GM19395 (cell line): ENCODE measurements around the gene STARD3NL.
"Not testable (repeated sequence)": the region's sequence is repeated elsewhere in the genome, so short reads cannot be mapped to it uniquely, and the experiment has no call there.

Experiments
- ATAC-seq: cut with Tn5 transposase; IDR thresholded peaks from one replicate; pipeline ENCODE4 v1.9.1; 2021; ENCODE audit warnings: mild to moderate bottlenecking, moderate library complexity; ENCODE audit not compliant: unreplicated experiment

Gene STARD3NL

DNA sequence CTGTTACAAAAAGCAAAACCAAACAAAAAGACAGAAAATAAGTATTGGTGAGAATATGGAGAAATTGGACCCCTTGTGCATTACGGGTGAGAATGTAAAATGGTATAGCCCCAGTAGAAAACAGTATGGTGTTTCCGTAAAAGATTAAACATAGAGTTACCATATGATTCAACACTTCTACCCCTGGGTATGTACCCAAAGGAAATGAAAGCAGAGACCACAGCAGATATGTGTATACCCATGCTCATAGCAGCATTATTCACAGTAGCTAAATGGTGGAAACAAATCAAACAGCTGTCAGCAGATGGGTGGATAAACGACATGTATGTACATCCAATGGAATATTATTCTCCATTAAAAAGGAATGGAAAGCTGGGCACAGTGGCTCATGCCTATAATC, 42.4 kb downstream of the STARD3NL start:
- ATAC-seq: no peak

DNA sequence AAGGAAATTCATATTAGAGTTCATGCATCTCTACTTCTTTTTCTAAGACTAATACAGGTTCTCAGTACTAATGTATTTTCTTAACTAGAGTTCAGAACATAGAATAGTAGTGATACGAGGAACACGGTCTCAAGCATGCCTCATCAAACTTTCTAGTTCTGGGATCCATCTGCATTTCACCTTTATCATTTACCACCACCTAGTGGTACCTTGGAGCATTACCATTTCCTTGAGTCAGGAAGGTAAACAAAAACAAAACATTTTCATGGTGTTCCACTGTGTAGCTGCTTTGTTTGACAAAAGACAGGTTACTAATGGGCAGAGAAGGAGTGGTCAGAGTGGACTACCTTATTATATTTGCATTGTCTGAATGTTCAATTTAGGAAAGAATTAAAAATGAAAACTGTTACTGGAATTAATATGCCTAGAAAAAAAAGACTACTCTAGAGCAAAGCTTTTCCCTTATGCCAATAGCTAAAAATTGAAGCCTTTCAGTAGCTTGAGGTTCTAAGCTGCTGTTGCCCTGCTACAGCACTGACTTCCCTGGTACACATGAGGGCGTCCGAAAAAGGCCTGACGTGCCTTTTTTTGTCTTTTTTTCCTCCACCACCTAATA, 44.5 kb downstream of the STARD3NL start:
- no peak for ATAC-seq

DNA sequence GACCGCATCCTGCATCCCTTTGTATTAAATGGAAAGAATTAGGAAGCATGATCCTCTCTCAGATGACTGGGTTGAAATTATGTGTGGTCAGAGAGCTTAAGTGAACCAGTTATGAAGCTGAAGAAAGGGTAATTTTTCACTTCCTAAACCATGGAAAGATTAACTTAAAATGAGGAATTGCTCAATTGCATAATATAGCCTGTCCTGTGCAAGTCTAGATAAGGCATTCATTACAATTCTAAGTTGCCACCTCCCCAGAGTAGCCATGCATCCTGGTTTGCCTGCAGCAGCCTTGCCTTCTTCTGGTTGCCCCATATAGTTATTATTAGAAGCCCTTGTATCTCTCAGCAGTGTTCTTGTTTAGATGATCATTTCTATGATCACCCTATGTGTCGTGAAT, 45.3 kb downstream of the STARD3NL start:
- ATAC-seq: no peak

DNA sequence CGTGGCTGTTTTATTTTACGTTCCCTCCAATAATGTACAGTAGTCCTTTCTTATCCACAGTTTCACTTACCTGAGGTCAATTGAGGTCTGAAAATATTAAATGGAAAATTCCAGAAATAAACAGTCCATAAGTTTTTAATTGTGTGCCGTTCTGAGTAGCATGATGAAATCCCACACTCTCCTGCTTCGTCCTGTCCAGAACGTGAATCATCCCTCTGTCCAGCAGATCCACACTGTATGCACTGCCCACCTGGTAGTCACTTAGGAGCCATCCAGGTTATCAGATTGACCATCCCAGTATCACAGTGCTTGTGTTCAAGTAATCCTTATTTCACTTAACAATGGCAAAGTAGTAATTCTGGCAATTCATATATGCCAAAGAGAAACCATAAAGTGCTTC, 46.3 kb downstream of the STARD3NL start:
- ATAC-seq: no peak

DNA sequence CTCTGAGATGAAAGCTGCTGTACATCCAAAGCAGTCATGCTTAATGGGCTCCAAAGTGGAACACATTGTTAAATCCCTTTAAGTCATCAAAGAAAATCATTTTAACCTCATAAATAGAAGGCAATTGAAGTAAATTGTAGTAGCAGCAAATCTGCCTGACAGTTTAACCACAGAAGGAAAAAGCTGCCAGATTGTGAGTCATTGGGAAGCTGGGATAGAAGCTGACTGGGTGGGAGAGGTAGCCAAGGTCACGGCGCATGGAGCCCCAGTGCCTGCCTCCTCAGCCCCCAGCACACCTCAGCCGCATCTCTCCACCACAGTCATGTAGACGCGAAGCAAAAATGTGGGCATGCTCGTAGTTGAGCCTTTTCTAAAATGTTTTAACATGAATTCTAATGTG, 51.3 kb downstream of the STARD3NL start:
- no peak for ATAC-seq

DNA sequence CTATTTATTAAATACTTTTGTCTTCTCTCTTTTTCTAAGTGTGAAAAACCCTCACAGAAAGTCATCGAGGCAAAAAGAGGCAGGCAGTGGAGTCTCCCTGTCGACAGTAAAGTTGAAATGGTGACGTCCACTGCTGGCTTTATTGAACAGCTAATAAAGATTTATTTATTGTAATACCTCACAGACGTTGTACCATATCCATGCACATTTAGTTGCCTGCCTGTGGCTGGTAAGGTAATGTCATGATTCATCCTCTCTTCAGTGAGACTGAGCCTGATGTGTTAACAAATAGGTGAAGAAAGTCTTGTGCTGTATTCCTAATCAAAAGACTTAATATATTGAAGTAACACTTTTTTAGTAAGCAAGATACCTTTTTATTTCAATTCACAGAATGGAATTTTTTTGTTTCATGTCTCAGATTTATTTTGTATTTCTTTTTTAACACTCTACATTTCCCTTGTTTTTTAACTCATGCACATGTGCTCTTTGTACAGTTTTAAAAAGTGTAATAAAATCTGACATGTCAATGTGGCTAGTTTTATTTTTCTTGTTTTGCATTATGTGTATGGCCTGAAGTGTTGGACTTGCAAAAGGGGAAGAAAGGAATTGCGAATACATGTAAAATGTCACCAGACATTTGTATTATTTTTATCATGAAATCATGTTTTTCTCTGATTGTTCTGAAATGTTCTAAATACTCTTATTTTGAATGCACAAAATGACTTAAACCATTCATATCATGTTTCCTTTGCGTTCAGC, 52.0 kb downstream of the STARD3NL start:
- ATAC-seq: no peak

DNA sequence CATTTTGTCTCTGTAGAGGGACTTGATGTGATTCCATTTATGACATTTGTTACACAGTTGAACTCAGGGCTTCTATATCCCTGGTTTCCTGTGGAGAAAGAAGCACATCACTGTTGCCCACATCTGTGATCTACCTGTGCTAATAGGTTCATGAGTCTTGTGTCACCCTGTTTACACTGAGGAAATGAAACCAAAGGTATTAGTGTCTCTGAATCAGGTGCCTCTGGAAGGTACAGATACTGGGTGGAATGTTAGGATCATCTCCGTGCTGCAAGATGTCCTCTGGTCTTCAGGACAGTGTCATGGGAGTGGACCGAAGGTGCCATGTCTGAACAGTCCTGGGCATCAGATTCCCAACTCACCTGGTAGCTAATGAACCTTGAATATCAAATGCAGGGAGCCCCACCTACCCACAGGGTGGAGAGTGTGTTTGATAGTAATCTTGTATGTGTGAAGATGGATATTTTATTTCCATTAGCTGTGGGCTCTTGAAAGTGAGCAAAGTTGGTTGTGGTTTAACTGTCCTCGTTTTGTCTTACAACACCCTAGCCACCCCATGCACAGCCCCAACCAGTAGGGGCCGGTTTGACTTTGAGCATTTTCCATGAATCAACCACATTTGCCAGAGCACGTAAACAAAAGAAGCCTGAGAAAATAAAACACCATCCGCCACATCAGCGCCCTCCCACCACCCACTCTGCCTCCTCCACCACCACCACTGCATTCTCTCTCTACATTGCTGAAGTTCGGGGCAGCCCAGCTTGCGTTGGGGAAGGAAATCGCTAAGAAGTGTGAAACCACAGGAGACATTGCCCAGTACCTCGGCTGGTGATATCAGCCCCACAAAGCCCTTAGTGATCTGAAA, 54.7 kb downstream of the STARD3NL start:
- ATAC-seq: peak; percentile 85

DNA sequence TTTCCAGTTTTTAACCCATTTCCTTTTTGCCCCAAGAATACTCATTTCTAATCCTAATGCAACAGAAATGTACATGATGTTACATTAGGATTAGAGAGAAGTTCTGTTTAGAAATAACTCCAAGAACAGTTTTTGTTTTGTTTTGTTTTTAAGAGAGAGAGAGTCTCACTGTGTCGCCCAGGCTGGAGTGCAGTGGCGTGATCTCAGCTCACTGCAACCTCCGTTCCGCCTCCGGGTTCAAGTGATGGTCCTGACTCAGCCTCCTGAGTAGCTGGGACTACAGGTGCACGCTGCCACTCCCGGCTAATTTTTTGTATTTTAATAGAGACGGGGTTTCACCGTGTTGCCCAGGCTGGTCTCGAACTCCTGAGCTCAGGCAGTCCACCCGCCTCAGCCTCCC, 56.7 kb downstream of the STARD3NL start:
- ATAC-seq: not testable (repeated sequence)

DNA sequence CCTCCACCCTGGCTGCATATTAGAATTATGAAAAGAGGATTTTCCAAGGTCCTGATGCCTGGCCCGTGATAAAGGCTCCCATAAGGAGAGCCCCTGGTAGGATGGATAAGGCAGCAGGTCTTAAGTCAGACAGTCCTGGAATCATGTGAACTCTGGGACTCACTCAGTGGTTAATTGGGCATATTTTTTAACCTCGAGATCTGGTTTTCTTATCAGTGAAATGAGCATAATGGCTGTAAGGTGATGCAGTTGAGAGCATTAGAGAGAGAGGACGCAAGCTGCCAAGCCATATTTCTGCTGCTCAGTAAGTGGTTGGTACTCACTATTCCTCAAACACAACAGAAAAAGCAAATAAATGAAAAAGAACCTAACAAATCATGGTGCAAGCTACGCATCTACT, 57.6 kb downstream of the STARD3NL start:
- no peak for ATAC-seq

DNA sequence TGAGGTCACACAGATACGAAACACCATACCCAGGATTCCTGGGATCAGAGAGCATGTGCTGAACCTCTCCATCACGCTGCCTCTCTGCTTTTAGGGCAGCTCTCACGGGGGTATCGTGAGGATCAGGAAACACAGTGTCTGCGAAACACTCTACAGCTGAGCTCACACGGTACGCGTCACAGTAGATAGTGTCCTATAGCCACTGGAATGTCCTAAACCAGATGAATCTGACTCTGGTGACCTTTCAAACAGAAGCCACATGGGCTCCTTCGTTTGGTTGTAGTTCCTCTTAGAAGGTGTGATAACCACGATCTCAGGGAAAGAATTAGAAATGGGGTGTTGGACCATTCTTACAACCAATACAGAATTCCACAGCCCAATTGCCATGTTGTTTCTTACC, 61.1 kb downstream of the STARD3NL start:
- ATAC-seq: not testable (repeated sequence)

DNA sequence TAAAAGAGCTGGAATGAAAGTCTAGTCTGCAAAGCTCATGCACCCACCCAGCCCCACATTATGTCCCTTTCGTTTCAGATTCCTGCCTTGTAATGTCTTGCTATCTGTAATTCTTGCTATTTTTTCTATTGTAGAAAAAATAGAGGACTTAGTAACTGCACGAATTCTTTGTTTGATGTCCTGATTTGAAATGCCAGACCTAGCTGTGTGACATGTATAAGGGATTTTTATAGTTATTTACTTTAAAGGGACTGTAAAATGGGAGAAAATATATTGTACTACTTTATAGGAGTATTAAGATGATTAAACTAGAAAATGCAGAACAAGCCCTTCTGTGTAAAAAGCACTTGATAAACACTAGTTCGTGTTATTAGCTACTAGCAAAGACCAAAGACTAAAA, 63.0 kb downstream of the STARD3NL start:
- ATAC-seq: no peak

DNA sequence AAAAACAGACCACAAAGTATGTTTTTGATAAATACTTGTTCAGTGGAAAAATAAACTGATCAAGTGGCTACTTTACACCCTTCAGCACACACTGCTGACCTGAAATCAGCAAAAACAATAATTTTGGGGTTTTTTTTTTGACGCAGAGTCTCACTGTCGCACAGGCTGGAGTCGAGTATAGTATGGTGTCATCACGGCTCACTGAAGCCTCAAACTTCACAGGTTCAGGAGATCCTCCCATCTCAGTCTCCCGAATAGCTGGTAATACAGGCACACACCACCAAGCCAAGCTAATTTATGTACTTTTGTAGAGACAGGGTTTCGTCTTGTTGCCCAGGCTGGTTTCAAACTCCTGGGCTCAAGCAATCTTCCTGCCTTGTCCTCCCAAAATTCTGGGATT, 64.8 kb downstream of the STARD3NL start:
- no peak for ATAC-seq

DNA sequence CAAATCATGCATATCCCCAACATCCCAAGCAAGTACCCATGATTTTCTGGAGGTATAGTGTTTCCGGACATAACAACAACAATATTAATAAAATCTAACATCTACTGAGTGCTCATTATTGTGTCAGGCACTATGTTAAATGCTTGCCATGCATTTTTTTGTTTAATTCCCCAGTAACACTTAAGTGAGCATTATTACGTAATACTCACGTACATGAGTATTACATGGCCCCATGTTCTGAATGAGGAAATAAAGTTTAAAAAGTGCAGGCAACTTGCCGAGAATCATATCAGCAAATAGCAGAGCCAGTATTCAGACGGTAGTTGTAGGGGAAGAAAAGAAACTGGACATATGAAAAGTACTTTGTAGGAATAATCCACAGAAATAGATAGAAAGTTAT, 65.3 kb downstream of the STARD3NL start:
- ATAC-seq: not testable (repeated sequence)

DNA sequence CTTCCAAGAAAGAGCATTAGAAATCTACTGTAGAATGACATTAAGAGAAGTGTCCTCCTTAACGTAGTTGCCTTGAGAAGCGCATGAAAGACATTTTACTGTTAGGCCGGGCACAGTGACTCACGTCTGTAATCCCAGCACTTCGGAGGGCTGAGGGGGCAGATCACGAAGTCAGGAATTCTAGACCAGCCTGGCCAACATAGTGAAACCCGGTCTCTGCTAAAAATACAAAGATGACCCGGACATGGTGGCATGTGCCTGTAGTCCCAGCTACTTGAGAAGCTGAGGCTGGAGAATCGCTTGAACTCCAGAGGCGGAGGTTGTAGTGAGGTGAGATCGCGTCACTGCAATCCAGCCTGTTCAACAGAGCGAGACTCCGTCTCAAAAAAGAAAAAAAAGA, 66.5 kb downstream of the STARD3NL start:
- no peak for ATAC-seq

DNA sequence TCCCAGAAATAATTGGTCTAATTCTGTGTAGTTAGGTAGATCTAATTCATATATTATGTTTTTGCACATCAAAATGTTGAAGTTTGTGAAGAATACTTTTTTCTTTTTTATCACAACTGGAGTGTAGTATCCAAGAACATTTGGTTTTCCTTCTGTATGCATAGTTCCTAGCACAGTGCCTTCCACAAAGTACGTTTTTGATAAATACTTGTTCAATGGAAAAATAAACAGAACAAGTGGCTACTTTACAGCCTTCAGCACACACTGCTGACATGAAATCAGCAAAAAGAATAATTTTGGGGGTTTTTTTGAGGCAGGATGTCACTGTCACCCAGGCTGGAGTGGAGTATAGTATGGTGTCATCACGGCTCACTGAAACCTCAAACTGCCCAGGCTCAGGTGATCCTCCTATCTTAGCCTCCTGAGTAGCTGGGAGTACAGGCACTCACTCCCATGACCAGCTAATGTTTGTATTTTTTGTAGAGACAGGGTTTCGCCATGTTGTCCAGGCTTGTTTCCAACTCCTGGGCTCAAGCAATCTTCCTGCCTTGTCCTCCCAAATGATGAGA, 67.4 kb downstream of the STARD3NL start:
- no peak for ATAC-seq

DNA sequence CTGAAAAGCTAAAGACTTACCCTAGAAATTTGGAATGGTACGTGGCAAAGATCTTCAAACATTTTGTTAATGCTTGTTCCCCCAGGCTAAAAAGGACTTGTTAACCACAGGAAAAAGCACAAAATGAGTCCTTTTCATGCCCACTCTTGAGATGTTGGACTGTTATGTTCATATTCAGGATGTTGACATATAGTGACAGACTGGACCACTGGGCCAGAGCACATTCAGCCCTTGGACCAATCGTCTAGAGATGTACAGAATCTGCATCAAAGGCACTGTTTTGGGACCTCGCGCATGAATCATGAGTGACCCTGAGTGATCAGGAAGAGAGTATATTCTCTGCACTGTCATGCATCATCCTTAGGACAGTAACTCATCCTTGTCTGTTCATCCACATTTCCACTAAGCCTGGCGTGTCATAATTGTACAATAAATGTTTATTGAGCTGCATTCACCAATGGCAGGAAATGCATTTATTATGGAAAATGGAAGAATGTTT, 70.1 kb downstream of the STARD3NL start:
- ATAC-seq: no peak

DNA sequence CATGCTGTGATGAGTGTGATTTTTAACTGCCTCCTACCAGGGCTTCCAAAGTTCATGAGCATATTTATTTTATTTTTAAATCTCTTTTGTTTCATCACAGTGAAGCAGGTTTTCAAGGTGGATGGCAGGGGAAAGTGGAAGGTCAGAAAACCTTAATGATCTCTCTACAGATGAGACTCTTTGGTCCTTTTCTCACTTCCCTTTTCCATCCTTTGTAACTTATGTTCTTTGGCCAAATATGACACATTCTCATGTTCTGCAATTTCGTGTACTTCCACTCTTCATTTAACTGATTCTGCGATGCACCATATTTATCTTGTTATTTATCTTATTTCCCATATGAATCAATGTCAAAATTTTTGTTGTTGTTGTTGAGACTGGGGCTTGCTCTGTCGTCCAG, 71.8 kb downstream of the STARD3NL start:
- peak; percentile 88 for ATAC-seq

DNA sequence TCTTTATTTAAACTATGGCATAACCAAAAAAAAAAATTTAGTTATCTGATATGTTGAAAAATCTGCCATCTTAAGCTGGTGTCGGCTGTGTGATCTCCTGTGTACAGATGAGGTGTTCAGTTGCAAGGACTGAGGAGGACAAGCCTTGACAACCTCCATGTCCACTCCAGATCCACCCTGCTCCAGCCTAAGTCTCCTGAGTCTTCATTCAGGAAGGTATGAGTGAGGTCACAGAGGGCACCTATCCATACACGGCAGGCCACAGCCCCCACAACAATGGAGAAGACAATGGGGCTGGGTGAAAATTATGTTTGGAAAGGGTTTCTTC, 79.3 kb downstream of the STARD3NL start:
- no peak for ATAC-seq

DNA sequence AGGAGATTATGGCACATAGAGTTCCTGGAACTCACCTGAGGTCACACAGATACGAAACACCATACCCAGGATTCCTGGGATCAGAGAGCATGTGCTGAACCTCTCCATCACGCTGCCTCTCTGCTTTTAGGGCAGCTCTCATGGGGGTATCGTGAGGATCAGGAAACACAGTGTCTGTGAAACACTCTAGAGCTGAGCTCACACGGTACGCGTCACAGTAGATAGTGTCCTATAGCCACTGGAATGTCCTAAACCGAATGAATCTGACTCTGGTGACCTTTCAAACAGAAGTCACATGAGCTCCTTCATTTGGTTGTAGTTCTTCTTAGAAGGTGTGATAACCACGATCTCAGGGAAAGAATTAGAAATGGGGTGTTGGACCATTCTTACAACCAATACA, 81.1 kb downstream of the STARD3NL start:
- ATAC-seq: not testable (repeated sequence)

DNA sequence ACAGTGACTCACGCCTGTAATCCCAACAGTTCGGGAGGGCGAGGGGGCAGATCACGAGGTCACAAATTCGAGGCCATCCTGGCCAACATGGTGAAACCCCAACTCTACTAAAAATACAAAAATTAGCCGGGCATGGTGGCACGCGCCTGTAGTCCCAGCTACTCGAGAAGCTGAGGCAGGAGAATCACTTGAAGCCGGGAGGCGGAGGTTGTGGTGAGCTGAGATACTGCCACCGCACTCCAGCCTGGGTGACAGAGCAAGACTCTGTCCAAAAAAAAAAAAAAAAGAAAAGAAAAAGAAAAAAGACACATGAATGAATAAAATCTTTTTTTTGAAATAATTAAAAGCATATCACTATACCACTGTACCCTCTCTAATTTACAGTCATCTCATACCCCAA, 83.6 kb downstream of the STARD3NL start:
- ATAC-seq: not testable (repeated sequence)

DNA sequence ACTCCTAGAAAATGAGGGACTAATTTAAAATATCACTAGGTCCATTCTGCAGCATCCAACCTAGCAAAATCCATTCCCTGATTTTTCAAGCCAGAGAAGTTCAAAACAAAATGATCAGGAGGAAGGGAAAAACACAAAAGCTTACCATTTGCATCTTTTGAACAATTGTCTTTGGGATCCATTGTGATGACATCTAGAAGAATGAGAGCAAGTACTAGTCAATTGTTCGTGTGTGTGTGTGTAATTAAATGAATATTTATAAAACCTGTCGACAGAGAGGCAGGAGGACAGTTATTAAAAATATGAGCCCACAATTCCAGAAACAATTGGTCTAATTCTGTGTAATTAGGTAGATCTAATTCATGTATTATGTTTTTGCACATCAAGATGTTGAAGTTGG, 84.0 kb downstream of the STARD3NL start:
- ATAC-seq: not testable (repeated sequence)
